LNCaP clone FGC (cell line): ENCODE measurements around the gene CBFA2T2.
A peak's percentile ranks its signal among the peaks of the same experiment; 100 is the strongest.

Source experiments
- DNase-seq: peaks from one replicate; pipeline ENCODE4 v3.0.0-alpha.2; 2011; ENCODE audit warnings: low read depth
- H3K4me3 ChIP-seq: 2 replicates; pipeline ENCODE4 v1.5.1; 2011; ENCODE audit warnings: mild to moderate bottlenecking, low read depth, low read length, control low read depth
- CTCF ChIP-seq: IDR thresholded peaks from 2 replicates; pipeline ENCODE4 v1.5.1; 2012; ENCODE audit warnings: mild to moderate bottlenecking; ENCODE audit not compliant: control insufficient read depth, insufficient read depth; ENCODE audit errors: extremely low read depth

Gene CBFA2T2

GRCh38 chr20:33685328-33686099 is 195.6 kb downstream of the CBFA2T2 start:
- TF ChIP-seq CTCF = no peak
- DNase-seq = no peak

GRCh38 chr20:33686100-33686983 is 196.4 kb downstream of the CBFA2T2 start, which contains the start of gene E2F1:
TSS of gene E2F1 (minus strand) at chr20:33686385. CDS start at chr20:33686264, 121 bp downstream.
- H3K4me3 ChIP-seq = peak within 1 kb of the TSS; percentile 69
- peak; percentile 68 for DNase-seq
- peak; percentile 29; the same call in 1 of the 2 replicates for TF ChIP-seq CTCF

More at GRCh38 chr20:33685328-33686099, 195.6 kb downstream of the CBFA2T2 start:
- H3K4me3 ChIP-seq = peak overlapping the region; percentile 69

DNA sequence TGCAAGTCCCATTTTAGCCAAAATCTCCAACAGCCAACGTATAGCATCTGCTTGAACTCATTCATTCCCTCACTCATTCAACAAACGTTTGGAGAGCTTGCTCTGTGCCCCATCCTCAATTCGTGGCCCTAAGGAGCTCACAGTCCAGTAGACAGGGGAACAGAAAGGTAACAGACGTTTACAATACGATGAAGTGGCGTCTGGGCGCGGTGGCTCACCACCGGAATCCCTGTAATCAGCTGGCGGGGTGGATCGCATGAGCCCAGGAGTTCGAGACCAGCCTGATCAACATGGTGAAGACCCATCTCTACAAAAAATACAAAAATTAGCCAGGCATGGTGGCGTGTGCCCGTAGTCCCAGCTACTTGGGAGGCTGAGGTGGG is 197.1 kb downstream of the CBFA2T2 start:
- H3K4me3 ChIP-seq = peak overlapping the region; percentile 37
- DNase-seq = no peak

DNA sequence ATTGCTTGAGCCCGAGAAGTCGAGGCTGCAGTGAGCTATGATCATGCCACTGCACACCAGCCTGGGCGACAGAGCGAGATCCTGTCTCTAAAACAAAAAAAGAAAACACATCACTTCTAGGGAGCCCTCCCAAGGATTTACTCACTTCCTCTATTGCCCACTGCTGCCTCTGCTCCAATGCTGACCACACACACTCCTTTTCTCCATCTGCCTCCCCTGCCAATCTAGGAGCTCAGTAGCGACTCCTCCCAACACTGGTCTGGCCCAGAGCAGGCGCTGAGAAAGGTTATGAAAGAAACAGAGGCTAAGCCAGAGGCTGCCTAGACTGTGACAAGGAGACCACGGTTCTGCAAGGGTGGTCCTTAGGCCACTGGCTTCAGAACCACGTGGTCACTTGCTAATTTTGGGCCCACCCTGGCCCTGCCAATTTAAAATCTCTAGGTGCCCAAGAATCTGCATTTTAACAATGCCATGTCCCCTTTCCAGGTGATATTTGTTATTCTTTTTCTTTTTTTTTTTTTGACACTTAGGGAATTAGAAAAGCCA is 197.5 kb downstream of the CBFA2T2 start:
- DNase-seq = no peak
- H3K4me3 ChIP-seq = no peak overlapping the region
- TF ChIP-seq CTCF = no peak

More for the DNA sequence above, 197.1 kb downstream of the CBFA2T2 start:
- TF ChIP-seq CTCF = no peak

GRCh38 chr20:33687993-33688937 is 198.4 kb downstream of the CBFA2T2 start:
- H3K4me3 ChIP-seq = no peak overlapping the region
- no peak for DNase-seq
- no peak for TF ChIP-seq CTCF

- no peak for DNase-seq
- no peak for TF ChIP-seq CTCF
- no peak overlapping the region for H3K4me3 ChIP-seq
Observed at GRCh38 chr20:33688938-33689424, 199.1 kb downstream of the CBFA2T2 start.
